Mesendoderm (in vitro differentiated cells): ENCODE results near the gene TNRC6B.
"Not testable (repeated sequence)": the region's sequence is repeated elsewhere in the genome, so short reads cannot be mapped to it uniquely, and the experiment has no call there.

Experiments used
- DNase-seq: peaks from one replicate; pipeline ENCODE4 v3.0.0; 2013
- H2AK5ac ChIP-seq: 2 replicates; pipeline ENCODE4 v1.6.1; 2013; ENCODE audit warnings: low read length, inconsistent platforms
- H2BK120ac ChIP-seq: 2 replicates; pipeline ENCODE4 v1.6.1; 2013; ENCODE audit warnings: low read depth, mild to moderate bottlenecking, low read length, moderate library complexity, mixed read lengths
- H2BK15ac ChIP-seq: replicated peaks from 2 replicates; pipeline ENCODE4 v1.6.1; 2013; ENCODE audit warnings: low read depth, mild to moderate bottlenecking, moderate library complexity
- H2BK5ac ChIP-seq: 2 replicates; pipeline ENCODE4 v1.6.1; 2013; ENCODE audit warnings: low read length, inconsistent platforms
- H3K18ac ChIP-seq: 2 replicates; pipeline ENCODE4 v1.6.1; 2013; ENCODE audit warnings: mild to moderate bottlenecking, low read length, mixed read lengths
- H3K23ac ChIP-seq: one replicate; pipeline ENCODE4 v1.6.1; 2013; ENCODE audit warnings: low read length
- H3K27ac ChIP-seq: 2 replicates; pipeline ENCODE4 v1.5.1; 2013; ENCODE audit warnings: low read depth, mild to moderate bottlenecking, inconsistent platforms, low read length, moderate library complexity
- H3K27me3 ChIP-seq: 2 replicates; pipeline ENCODE4 v1.6.1; 2013; ENCODE audit warnings: low read length, control low read depth, mild to moderate bottlenecking, inconsistent platforms; ENCODE audit not compliant: insufficient read depth, poor library complexity
- H3K36me3 ChIP-seq: 2 replicates; pipeline ENCODE4 v1.6.1; 2013; ENCODE audit warnings: low read length, inconsistent platforms; ENCODE audit not compliant: control insufficient read depth, insufficient read depth
- H3K4ac ChIP-seq: one replicate; pipeline ENCODE4 v1.6.1; 2013; ENCODE audit warnings: low read depth, mild to moderate bottlenecking, low read length, moderate library complexity
- H3K4me1 ChIP-seq: 2 replicates; pipeline ENCODE4 v1.6.1; 2013; ENCODE audit warnings: low read depth, low read length, inconsistent platforms; ENCODE audit not compliant: control insufficient read depth
- H3K4me2 ChIP-seq: 2 replicates; pipeline ENCODE4 v1.6.1; 2013; ENCODE audit warnings: low read length
- H3K4me3 ChIP-seq: 2 replicates; pipeline ENCODE4 v1.5.1; 2013; ENCODE audit warnings: mild to moderate bottlenecking, low read length
- H3K56ac ChIP-seq: one replicate; pipeline ENCODE4 v1.6.1; 2013; ENCODE audit warnings: low read length
- H3K79me1 ChIP-seq: 2 replicates; pipeline ENCODE4 v1.6.1; 2013; ENCODE audit warnings: low read length, inconsistent platforms
- H3K79me2 ChIP-seq: 2 replicates; pipeline ENCODE4 v1.6.1; 2013; ENCODE audit warnings: mild to moderate bottlenecking, low read length; ENCODE audit not compliant: control insufficient read depth, insufficient read depth
- H3K9ac ChIP-seq: 2 replicates; pipeline ENCODE4 v1.6.1; 2013; ENCODE audit warnings: low read length, inconsistent platforms
- H4K5ac ChIP-seq: one replicate; pipeline ENCODE4 v1.6.1; 2013; ENCODE audit warnings: low read length
- H4K8ac ChIP-seq: one replicate; pipeline ENCODE4 v1.6.1; 2013; ENCODE audit warnings: low read depth, mild to moderate bottlenecking, control low read depth, low read length, moderate library complexity
- WGBS: extraction: QIAGEN DNeasy Blood & Tissue Kit; methylation state at CpG from one replicate; pipeline ENCODE4 v1.1.7; 2013; ENCODE audit warnings: low lambda C conversion rate, missing lambda C conversion rate; ENCODE audit not compliant: insufficient coverage; ENCODE audit errors: extremely low coverage; 5-methylcytosine and 5-hydroxymethylcytosine counted together

Gene TNRC6B

DNA sequence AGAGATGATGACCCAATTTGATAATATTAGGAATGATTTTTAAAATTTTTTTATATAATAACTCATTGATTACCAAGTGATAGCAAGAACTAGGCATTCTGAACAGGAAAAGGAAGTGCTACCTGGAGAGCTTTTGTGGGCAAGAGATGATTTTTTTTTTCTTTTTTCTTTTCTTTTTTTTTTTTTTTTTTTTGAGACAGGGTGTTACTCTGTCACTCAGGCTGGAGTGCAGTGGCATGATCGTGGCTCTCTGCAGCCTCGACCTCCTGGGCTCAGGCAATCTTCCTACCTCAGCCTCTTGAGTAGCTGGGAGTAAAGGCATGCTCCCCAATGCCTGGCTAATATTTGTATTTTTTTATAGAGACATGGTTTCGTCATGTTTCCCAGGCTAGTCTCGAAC lies 40.4 kb downstream of the TNRC6B start:
- H3K56ac ChIP-seq, result no peak overlapping the region
- no peak overlapping the region for H3K4ac ChIP-seq
- no peaks in the 10 kb centered on the region for H3K36me3 ChIP-seq
- H2BK120ac ChIP-seq, result no peak overlapping the region
- H3K9ac ChIP-seq, result no peak overlapping the region
- no peak overlapping the region for H4K8ac ChIP-seq
- no peaks in the 10 kb centered on the region for H3K27me3 ChIP-seq
- no peak overlapping the region for H2AK5ac ChIP-seq
- no peak overlapping the region for H3K4me2 ChIP-seq
- no peak for DNase-seq
- H2BK5ac ChIP-seq, result no peak overlapping the region
- no peak overlapping the region for H3K27ac ChIP-seq
- H3K23ac ChIP-seq, result no peak overlapping the region
- no peak overlapping the region for H2BK15ac ChIP-seq
- H3K79me2 ChIP-seq, result peaks cover 72% of the 10 kb centered on the region
- no CpG with 5 or more reads among the region's 4 CpGs for WGBS
- no peak overlapping the region for H3K18ac ChIP-seq
- H3K79me1 ChIP-seq, result peaks cover 29% of the 10 kb centered on the region
- no peak overlapping the region for H3K4me3 ChIP-seq
- H4K5ac ChIP-seq, result no peak overlapping the region
- peaks cover 4% of the 10 kb centered on the region for H3K4me1 ChIP-seq

DNA sequence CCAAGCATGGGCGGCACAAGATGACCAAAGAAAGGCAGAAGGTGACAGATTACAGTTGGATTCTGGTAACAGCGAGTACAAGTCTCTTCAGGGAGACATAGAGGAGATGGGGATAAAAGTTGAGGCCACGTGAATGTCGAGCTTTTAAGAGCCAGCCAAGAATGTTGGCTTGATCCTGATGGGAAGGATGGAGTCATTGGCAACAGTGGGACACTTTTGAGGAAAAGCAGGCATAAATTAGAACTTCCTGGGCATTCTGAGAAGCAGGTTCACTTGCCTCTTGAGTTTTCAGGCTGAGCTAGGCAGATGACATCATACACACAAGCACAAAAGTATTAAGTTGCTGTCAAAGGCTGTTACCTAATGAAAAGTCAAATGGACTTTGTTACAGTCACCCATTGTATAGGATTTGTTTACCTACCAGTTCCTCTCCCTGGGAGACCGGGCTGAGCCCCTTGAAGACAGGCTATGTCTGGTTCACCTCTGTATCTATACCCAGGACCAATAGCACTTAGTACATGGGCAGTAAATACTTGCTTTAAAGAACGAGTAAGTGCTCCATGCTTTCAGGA lies 41.1 kb downstream of the TNRC6B start:
- H3K79me1 ChIP-seq, result peaks cover 25% of the 10 kb centered on the region
- no peak for DNase-seq
- H3K4ac ChIP-seq, result no peak overlapping the region
- H3K27me3 ChIP-seq, result no peaks in the 10 kb centered on the region
- no peak overlapping the region for H4K8ac ChIP-seq
- no peak overlapping the region for H2BK120ac ChIP-seq
- H2BK5ac ChIP-seq, result no peak overlapping the region
- H3K18ac ChIP-seq, result no peak overlapping the region
- H2BK15ac ChIP-seq, result no peak overlapping the region
- no peak overlapping the region for H3K27ac ChIP-seq
- WGBS, result no CpG with 5 or more reads among the region's 6 CpGs
- H3K4me1 ChIP-seq, result peaks cover 4% of the 10 kb centered on the region
- peaks cover 72% of the 10 kb centered on the region for H3K79me2 ChIP-seq
- H3K4me3 ChIP-seq, result no peak overlapping the region
- no peaks in the 10 kb centered on the region for H3K36me3 ChIP-seq
- H2AK5ac ChIP-seq, result no peak overlapping the region
- H3K56ac ChIP-seq, result no peak overlapping the region
- H3K4me2 ChIP-seq, result no peak overlapping the region
- H3K23ac ChIP-seq, result no peak overlapping the region
- no peak overlapping the region for H4K5ac ChIP-seq
- no peak overlapping the region for H3K9ac ChIP-seq

DNA sequence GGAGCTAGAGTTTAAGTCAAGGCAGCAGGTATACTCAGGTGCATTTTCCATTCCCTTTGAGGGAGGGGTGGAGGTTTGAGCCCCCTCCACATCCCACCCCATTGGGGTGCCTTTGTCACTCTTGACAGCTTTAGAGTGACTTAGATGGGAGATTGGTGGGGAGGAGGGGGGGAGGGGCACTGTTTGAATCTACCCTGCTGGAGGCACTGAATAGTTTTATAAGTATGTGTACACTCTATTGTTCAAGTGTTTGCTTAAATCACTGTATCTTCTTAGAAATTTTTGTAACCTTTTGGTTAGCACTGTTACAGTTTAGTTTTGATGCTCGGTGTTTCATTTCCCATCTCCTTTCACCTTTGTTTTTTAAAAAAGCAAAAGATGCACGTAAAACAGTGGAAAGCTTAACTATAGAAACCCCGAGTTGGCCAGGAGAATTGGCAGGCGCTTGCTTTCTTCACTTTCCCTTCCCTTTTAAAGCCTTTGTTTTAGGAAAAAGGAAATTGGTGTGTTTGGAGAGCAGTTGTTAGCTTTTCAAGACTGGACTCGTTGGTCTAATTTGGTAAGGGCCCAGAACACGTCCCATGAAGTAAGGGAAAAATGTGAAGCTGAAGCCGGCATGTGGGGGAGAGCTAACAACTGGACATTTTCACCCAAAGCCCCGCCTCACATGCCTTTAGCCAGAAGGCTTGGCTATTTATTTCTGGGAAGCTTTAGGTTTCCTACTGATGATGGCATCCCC lies 42.8 kb downstream of the TNRC6B start:
- H3K36me3 ChIP-seq, result no peaks in the 10 kb centered on the region
- H3K4ac ChIP-seq, result no peak overlapping the region
- H2AK5ac ChIP-seq, result no peak overlapping the region
- DNase-seq, result no peak
- no peak overlapping the region for H3K56ac ChIP-seq
- peaks cover 23% of the 10 kb centered on the region for H3K79me1 ChIP-seq
- H3K23ac ChIP-seq, result no peak overlapping the region
- peaks cover 4% of the 10 kb centered on the region for H3K4me1 ChIP-seq
- H3K4me3 ChIP-seq, result no peak overlapping the region
- no peak overlapping the region for H3K27ac ChIP-seq
- H2BK5ac ChIP-seq, result no peak overlapping the region
- no peak overlapping the region for H3K18ac ChIP-seq
- H2BK15ac ChIP-seq, result no peak overlapping the region
- no peak overlapping the region for H2BK120ac ChIP-seq
- H4K8ac ChIP-seq, result no peak overlapping the region
- no CpG with 5 or more reads among the region's 8 CpGs for WGBS
- H3K9ac ChIP-seq, result no peak overlapping the region
- H3K4me2 ChIP-seq, result no peak overlapping the region
- H3K79me2 ChIP-seq, result peaks cover 71% of the 10 kb centered on the region
- H3K27me3 ChIP-seq, result no peaks in the 10 kb centered on the region
- H4K5ac ChIP-seq, result no peak overlapping the region

DNA sequence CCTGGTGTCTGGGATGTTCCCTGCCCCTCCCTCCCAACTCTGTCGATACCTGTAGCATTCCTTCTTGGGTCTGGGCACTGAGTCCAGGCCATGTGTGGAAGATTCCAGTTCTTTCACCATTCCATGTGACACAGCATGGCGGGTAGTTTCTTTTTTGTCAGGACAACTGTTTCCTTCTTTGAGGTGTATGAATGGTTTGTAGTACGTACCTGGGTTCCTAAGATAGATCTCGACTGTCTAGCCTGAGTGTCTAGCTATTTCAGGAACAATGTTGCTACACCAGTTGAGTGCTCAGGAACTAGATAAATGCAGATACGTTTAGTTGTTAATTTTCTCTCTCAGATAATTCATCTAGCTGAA lies 43.3 kb downstream of the TNRC6B start:
- Histone ChIP-seq H3K36me3 (no peaks in the 10 kb centered on the region), H3K27ac (no peak overlapping the region), H3K4ac (no peak overlapping the region), H3K9ac (no peak overlapping the region), H3K4me2 (no peak overlapping the region), H3K79me1 (peaks cover 21% of the 10 kb centered on the region), H3K23ac (peak overlapping the region; percentile 68), H3K27me3 (no peaks in the 10 kb centered on the region), H4K5ac (no peak overlapping the region), H2BK120ac (no peak overlapping the region), H3K4me3 (no peak overlapping the region), H3K79me2 (peaks cover 66% of the 10 kb centered on the region), H2AK5ac (no peak overlapping the region), H4K8ac (no peak overlapping the region), H3K4me1 (peaks cover 2% of the 10 kb centered on the region), H3K18ac (no peak overlapping the region), H2BK15ac (no peak overlapping the region), H3K56ac (no peak overlapping the region), H2BK5ac (no peak overlapping the region)
- DNase-seq, result no peak
- no CpG with 5 or more reads among the region's 5 CpGs for WGBS

DNA sequence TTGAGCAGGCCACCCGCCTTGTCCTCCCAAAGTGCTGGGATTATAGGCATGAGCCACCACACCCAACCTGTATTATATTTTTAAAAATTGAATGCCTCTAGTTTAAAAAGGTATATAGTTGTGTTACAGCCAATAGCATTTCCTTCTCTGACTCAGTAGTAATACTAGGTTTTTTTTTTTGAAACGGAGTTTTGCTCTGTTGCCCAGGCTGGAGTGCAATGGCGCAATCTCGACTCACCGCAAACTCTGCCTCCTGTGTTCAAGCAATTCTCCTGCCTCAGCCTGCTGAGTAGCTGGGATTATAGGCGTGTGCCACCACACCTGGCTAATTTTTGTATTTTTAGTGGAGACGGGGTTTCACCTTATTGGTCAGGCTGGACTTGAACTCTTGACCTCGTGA lies 45.3 kb downstream of the TNRC6B start:
- not testable (repeated sequence) for H2AK5ac ChIP-seq, H3K27me3 ChIP-seq, H3K23ac ChIP-seq, H3K4me1 ChIP-seq, H3K9ac ChIP-seq, H3K18ac ChIP-seq, H2BK120ac ChIP-seq, H2BK5ac ChIP-seq, H3K36me3 ChIP-seq, H4K5ac ChIP-seq, H4K8ac ChIP-seq, H3K27ac ChIP-seq, DNase-seq, H2BK15ac ChIP-seq, H3K4me2 ChIP-seq, H3K4ac ChIP-seq, H3K4me3 ChIP-seq, H3K56ac ChIP-seq
- no CpG with 5 or more reads among the region's 8 CpGs for WGBS
- H3K79me2 ChIP-seq, result peaks cover 56% of the 10 kb centered on the region
- H3K79me1 ChIP-seq, result peaks cover 16% of the 10 kb centered on the region

DNA sequence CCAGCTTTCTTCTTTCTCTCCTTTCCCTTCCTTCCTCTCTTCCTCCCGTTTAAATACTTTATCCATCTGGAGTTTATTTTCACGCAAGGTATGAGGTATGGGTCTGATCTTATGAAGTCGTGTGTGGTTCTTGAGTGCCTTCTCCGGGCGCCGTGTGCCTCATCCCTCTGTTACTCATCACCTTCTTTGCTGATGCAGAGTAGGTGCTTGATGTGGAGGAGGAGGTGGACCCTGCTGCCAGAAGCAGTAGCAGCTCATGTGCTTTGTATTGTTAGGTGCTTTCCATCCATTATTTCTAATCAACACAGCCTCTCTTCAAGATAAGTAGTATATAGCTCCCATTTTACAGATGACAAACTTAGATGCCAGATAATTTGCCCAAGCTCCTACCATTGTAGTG lies 47.0 kb downstream of the TNRC6B start:
- no peak overlapping the region for H3K18ac ChIP-seq
- H2BK120ac ChIP-seq, result no peak overlapping the region
- H3K4me3 ChIP-seq, result no peak overlapping the region
- H3K4ac ChIP-seq, result no peak overlapping the region
- no peak overlapping the region for H2BK5ac ChIP-seq
- H2BK15ac ChIP-seq, result no peak overlapping the region
- H3K36me3 ChIP-seq, result no peaks in the 10 kb centered on the region
- peaks cover 1% of the 10 kb centered on the region for H3K4me1 ChIP-seq
- no peak overlapping the region for H3K9ac ChIP-seq
- H3K23ac ChIP-seq, result no peak overlapping the region
- no peak overlapping the region for H4K8ac ChIP-seq
- no peaks in the 10 kb centered on the region for H3K27me3 ChIP-seq
- WGBS, result no CpG with 5 or more reads among the region's 6 CpGs
- no peak for DNase-seq
- no peak overlapping the region for H2AK5ac ChIP-seq
- H3K27ac ChIP-seq, result no peak overlapping the region
- H3K4me2 ChIP-seq, result no peak overlapping the region
- no peak overlapping the region for H3K56ac ChIP-seq
- H4K5ac ChIP-seq, result no peak overlapping the region
- peaks cover 45% of the 10 kb centered on the region for H3K79me2 ChIP-seq
- H3K79me1 ChIP-seq, result peaks cover 9% of the 10 kb centered on the region
